K562 (cell line): ENCODE results near the gene MT1A. TPM values are rescaled to one million over a fixed set of nuclear protein-coding genes. Genes with fewer than 3 reads are reported as not detected.
A peak's percentile ranks its signal among the peaks of the same experiment; 100 is the strongest.

ENCODE experiments used
- ATAC-seq: fragments of 200-7000 bp; cut with Tn5 transposase; 3 replicates; pipeline ENCODE4 v1.9.1; 2020; ENCODE audit warnings: moderate library complexity
- BruUV-seq: library from RNA; stranded (reverse); fragments of 400-500 nt; replicated peaks from 2 replicates; lab custom pipeline; 2021; lab: Mats Ljungman, UMichigan
- CTCF ChIA-PET: fragments of 300-600 bp; formaldehyde crosslinking; extraction: SDS; loops from one replicate; lab custom pipeline; 2021; ENCODE audit warnings: low intra/inter-chr PET ratio; lab: Yijun Ruan, JAX
- POLR2A ChIA-PET: fragments of 300-600, 350-650 bp; sonication (Branson Sonifier 250); formaldehyde crosslinking; extraction: SDS; loops from one replicate; lab custom pipeline; 2021; ENCODE audit warnings: antibody characterized with exemption, inconsistent platforms; lab: Yijun Ruan, JAX
- DNase-seq, 4 experiments: peaks; one replicate each; pipeline versions ENCODE4 v3.0.0 to v3.0.0-alpha.2; 2011 to 2018; ENCODE audit warnings: low spot score in 3 of 4, mixed read lengths in 3 of 4; ENCODE audit errors: extremely low read depth in 1 of 4
- FAIRE-seq: peaks from 2 replicates; lab custom pipeline; 2011; peaks lifted over from hg19 to GRCh38; lab: Jason Lieb, UNC
- H2AFZ ChIP-seq: 2 replicates; pipeline ENCODE4 v1.6.0; 2011; ENCODE audit warnings: low read depth, low read length, control low read depth, inconsistent platforms
- H3K27ac ChIP-seq: fragments of 200-600 bp; 3 replicates; pipeline ENCODE4 v1.8.0; 2011; ENCODE audit warnings: low read depth, mild to moderate bottlenecking, control low read depth, inconsistent platforms, low read length, moderate library complexity, mixed read lengths; ENCODE audit errors: extremely low read depth
- H3K27me3 ChIP-seq, 2 experiments: fragments of 300-600 bp in 1 of 2; 2 replicates in 1 of 2; 3 replicates in 1 of 2; pipeline versions ENCODE4 v1.6.0 to v1.8.0; 2011; ENCODE audit warnings: inconsistent platforms in 2 of 2, low read length in 2 of 2, mild to moderate bottlenecking in 1 of 2, mixed read lengths in 1 of 2, moderate library complexity in 1 of 2; ENCODE audit not compliant: control insufficient read depth in 2 of 2, insufficient read depth in 2 of 2
- H3K36me3 ChIP-seq: fragments of 300-600 bp; 3 replicates; pipeline ENCODE4 v1.8.0; 2011; ENCODE audit warnings: mild to moderate bottlenecking, low read length, inconsistent platforms; ENCODE audit not compliant: control insufficient read depth, insufficient read depth
- H3K4me1 ChIP-seq, 2 experiments: fragments of 200-600 bp in 1 of 2; replicated peaks in 1 of 2; 2 replicates in 1 of 2; 3 replicates in 1 of 2; pipeline versions ENCODE4 v1.5.1 to v1.8.0; 2011; ENCODE audit warnings: inconsistent platforms in 2 of 2, low read length in 2 of 2, mild to moderate bottlenecking in 1 of 2, mixed read lengths in 1 of 2, moderate library complexity in 1 of 2; ENCODE audit not compliant: control insufficient read depth in 2 of 2, insufficient read depth in 2 of 2
- H3K4me2 ChIP-seq: 2 replicates; pipeline ENCODE4 v1.6.1; 2011; ENCODE audit warnings: low read length, control low read depth, inconsistent platforms, mixed read lengths; ENCODE audit not compliant: insufficient read depth
- H3K4me3 ChIP-seq: fragments of 200-600 bp; sonication (generic), shearing (Covaris generic); 2 replicates; pipeline ENCODE4 v1.5.1; 2016; ENCODE audit warnings: control low read depth, inconsistent platforms
- H3K79me2 ChIP-seq: fragments of 200-600 bp; 3 replicates; pipeline ENCODE4 v1.8.0; 2011; ENCODE audit warnings: low read length, inconsistent platforms; ENCODE audit not compliant: control insufficient read depth, insufficient read depth
- H3K9ac ChIP-seq, 2 experiments: 2 replicates each; pipeline versions ENCODE4 v1.6.0 to v1.6.1; 2011; ENCODE audit warnings: low read depth in 2 of 2, low read length in 2 of 2, control low read depth in 1 of 2, inconsistent platforms in 1 of 2, mild to moderate bottlenecking in 1 of 2, mixed read lengths in 1 of 2; ENCODE audit not compliant: insufficient read depth in 1 of 2
- H3K9me1 ChIP-seq: one replicate; pipeline ENCODE4 v1.6.0; 2011; ENCODE audit warnings: inconsistent platforms, mild to moderate bottlenecking, low read length, moderate library complexity; ENCODE audit not compliant: control insufficient read depth, insufficient read depth
- H3K9me3 ChIP-seq: replicated peaks from 2 replicates; pipeline ENCODE4 v1.5.1; 2011; ENCODE audit warnings: low read depth, low read length, inconsistent platforms; ENCODE audit not compliant: control insufficient read depth, insufficient read depth
- H4K20me1 ChIP-seq: replicated peaks from 2 replicates; pipeline ENCODE4 v1.6.1; 2011; ENCODE audit warnings: low read length, inconsistent platforms, mixed read lengths; ENCODE audit not compliant: control insufficient read depth, insufficient read depth
- ARID1B ChIP-seq: fragments of 450-650 bp; IDR thresholded peaks from 2 replicates; pipeline ENCODE4 v1.6.1; 2016; ENCODE audit warnings: antibody characterized with exemption, mild to moderate bottlenecking, inconsistent platforms
- ELF1 ChIP-seq: fragments of 200-800 bp; sonication (Bioruptor generic); IDR thresholded peaks from 2 replicates; pipeline ENCODE4 v1.6.1; 2016; ENCODE audit warnings: missing genetic modification characterization, missing compliant biosample characterization
- EP400 ChIP-seq: fragments of 450-650 bp; IDR thresholded peaks from 2 replicates; pipeline ENCODE4 v1.6.1; 2017; ENCODE audit warnings: antibody characterized with exemption, mild to moderate bottlenecking, moderate library complexity
- ETV5 ChIP-seq: sonication (generic); formaldehyde crosslinking; IDR thresholded peaks from 2 replicates; pipeline ENCODE4 v1.4.0; 2020; ENCODE audit warnings: low read depth, mild to moderate bottlenecking, missing genetic modification reagents
- EZH2 ChIP-seq: IDR thresholded peaks from 2 replicates; pipeline ENCODE4 v1.6.1; 2012; ENCODE audit warnings: low read depth, mild to moderate bottlenecking, inconsistent platforms, low read length, borderline replicate concordance
- HDAC1 ChIP-seq, 2 experiments: fragments of 450-650 bp; IDR thresholded peaks; 2 replicates each; pipeline ENCODE4 v1.6.1; 2016 to 2017; ENCODE audit warnings: inconsistent platforms in 1 of 2, mild to moderate bottlenecking in 1 of 2, moderate library complexity in 1 of 2
- MECOM ChIP-seq: fragments of 250-450 bp; sonication (Bioruptor Pico); IDR thresholded peaks from 2 replicates; pipeline ENCODE4 v1.8.0; 2022; ENCODE audit warnings: inconsistent platforms
- MYBL2 ChIP-seq, 2 experiments: fragments of 450-650 bp in 1 of 2; sonication (generic) in 1 of 2; formaldehyde crosslinking in 1 of 2; IDR thresholded peaks; 2 replicates each; pipeline versions ENCODE4 v1.6.1 to v1.8.1; 2017 to 2022; ENCODE audit warnings: borderline replicate concordance in 1 of 2, inconsistent platforms in 1 of 2, low read depth in 1 of 2, mild to moderate bottlenecking in 1 of 2, missing genetic modification reagents in 1 of 2, moderate library complexity in 1 of 2
- MYC ChIP-seq, 2 experiments: fragments of 250-450 bp in 1 of 2; sonication (Bioruptor Pico) in 1 of 2; IDR thresholded peaks; 2 replicates each; pipeline versions ENCODE4 v1.5.1 to v1.6.1; 2012 to 2021; ENCODE audit warnings: low read depth in 2 of 2, borderline replicate concordance in 1 of 2, improper control_type of control experiment in 1 of 2, low read length in 1 of 2, mild to moderate bottlenecking in 1 of 2, moderate library complexity in 1 of 2
- NFIX ChIP-seq: fragments of 250-450 bp; sonication (Bioruptor Pico); IDR thresholded peaks from 2 replicates; pipeline ENCODE4 v1.4.0; 2020; ENCODE audit warnings: low read depth, mild to moderate bottlenecking, moderate library complexity
- NRF1 ChIP-seq, 2 experiments: fragments of 450-650 bp; IDR thresholded peaks in 1 of 2; conservative IDR thresholded peaks in 1 of 2; 2 replicates each; pipeline ENCODE4 v1.6.1; 2014; ENCODE audit warnings: mild to moderate bottlenecking in 2 of 2
- SMARCC2 ChIP-seq: fragments of 450-650 bp; IDR thresholded peaks from 2 replicates; pipeline ENCODE4 v1.6.1; 2017; ENCODE audit warnings: antibody characterized with exemption, moderate library complexity, mild to moderate bottlenecking, low read depth
- SMC3 ChIP-seq: conservative IDR thresholded peaks from 2 replicates; pipeline ENCODE4 v1.6.1; 2011; ENCODE audit warnings: low read depth, low read length, improper control_type of control experiment; ENCODE audit not compliant: insufficient read depth
- ZEB2 ChIP-seq: fragments of 450-650 bp; IDR thresholded peaks from 2 replicates; pipeline ENCODE4 v1.6.1; 2016
- ZFP1 ChIP-seq: fragments of 450-650 bp; formaldehyde crosslinking; IDR thresholded peaks from 2 replicates; pipeline ENCODE4 v1.4.0; 2020; ENCODE audit warnings: mild to moderate bottlenecking, mixed read lengths
- ZNF76 ChIP-seq: fragments of 250-450 bp; sonication (Bioruptor Pico); IDR thresholded peaks from 2 replicates; pipeline ENCODE4 v1.4.0; 2020; ENCODE audit warnings: mild to moderate bottlenecking, moderate library complexity, borderline replicate concordance
- WGBS: fragments of 100-300 bp; shearing (Covaris generic); methylation state at CpG from one replicate; pipeline ENCODE4 v1.1.6; 2016; ENCODE audit warnings: low coverage, mixed read lengths; ENCODE audit not compliant: insufficient coverage; ENCODE audit errors: missing lambda C conversion rate; 5-methylcytosine and 5-hydroxymethylcytosine counted together
- in situ Hi-C: fragments of 300-500 bp; cut with MboI; formaldehyde crosslinking; loops from 4 replicates; pipeline ENCODE4 v1.15.0; 2018; ENCODE audit warnings: inconsistent platforms, mixed read lengths
- intact Hi-C: fragments of 100-400 bp; cut with micrococcal nuclease; formaldehyde crosslinking; loops from 2 replicates; pipeline ENCODE4 v1.14.2; 2022
- polyA plus RNA-seq, 8 experiments: library from polyadenylated mRNA; depleted of rRNA in 4 of 8; stranded (reverse) in 5 of 8; unstranded in 3 of 8; fragments of >200 nt; fragmentation: Nextera tagmentation in 2 of 8; fragmentation: Illumina TruSeq in 1 of 8; extraction: Ambion mirVana in 2 of 8; extraction: Trizol in 1 of 8; gene quantifications; 2 replicates each; pipeline versions ENCODE4 v1.2.1 to v1.2.3, GENCODE V29; 2011 to 2014; ENCODE audit warnings: inconsistent platforms in 1 of 8, missing spikeins in 1 of 8
- total RNA-seq, 7 experiments: library from RNA; depleted of rRNA in 6 of 7; stranded (reverse); fragments of >200 nt in 6 of 7; fragmentation: Illumina TruSeq in 2 of 7; extraction: Trizol in 2 of 7; gene quantifications; 2 replicates each; pipeline versions ENCODE4 v1.2.1 to v1.2.3, GENCODE V29; 2011 to 2021; ENCODE audit warnings: low replicate concordance in 1 of 7
- TF ChIP-seq, protein P1 (sequence below): fragments of 450-650 bp; IDR thresholded peaks from 2 replicates; pipeline ENCODE4 v1.6.1; 2014; ENCODE audit warnings: low read depth, mild to moderate bottlenecking, moderate library complexity, borderline replicate concordance
- TF ChIP-seq, protein P2 (sequence below): fragments of 450-650 bp; IDR thresholded peaks from 2 replicates; pipeline ENCODE4 v1.6.1; 2016; ENCODE audit warnings: antibody characterized with exemption
- TF ChIP-seq, protein P3 (sequence below): fragments of 450-650 bp; formaldehyde crosslinking; IDR thresholded peaks from 2 replicates; pipeline ENCODE4 v1.4.0; 2020; ENCODE audit warnings: mild to moderate bottlenecking, moderate library complexity

MT1A gene
- total and polyA plus RNA-seq, 9 of the 15 experiments (the other 6 are each of a cell fraction or from before 2014, with no cell fraction given) = 0.23 TPM; not detected in 8

DNA sequence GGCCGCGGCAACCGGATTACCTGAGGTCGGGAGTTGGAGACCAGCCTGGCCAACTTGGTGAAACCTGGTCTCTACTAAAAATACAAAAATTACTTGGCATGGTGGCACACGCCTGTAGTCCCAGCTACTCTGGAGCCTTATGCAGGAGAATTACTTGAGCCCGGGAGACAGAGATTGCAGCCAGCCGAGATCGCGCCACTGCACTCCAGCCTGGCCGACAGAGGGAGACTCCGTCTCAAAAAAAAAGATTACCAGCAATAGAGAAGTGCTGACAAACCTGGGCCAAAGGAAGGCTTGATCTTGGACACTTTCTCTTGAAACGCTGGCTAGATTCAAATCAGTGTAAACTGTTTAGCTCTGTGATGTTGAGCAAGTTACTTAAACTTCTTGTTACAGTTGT lies 35.5 kb downstream of the MT1A start:
- POLR2A ChIA-PET = no interaction called here
- in situ Hi-C loops = no loop called here
- H2AFZ ChIP-seq = no peak overlapping the region
- peaks cover 0 to 11% of the 10 kb centered on the region in 2 experiments; a peak in 1 of 5 replicates for H3K4me1 ChIP-seq
- no peaks in the 10 kb centered on the region for H3K9me3 ChIP-seq
- H3K9ac ChIP-seq = no peak overlapping the region
- FAIRE-seq (peak; percentile 32), DNase-seq (peak in 1 of 4 experiments; percentile 51), ATAC-seq (peak; percentile 87)
- no peak overlapping the region for H3K27ac ChIP-seq
- H3K79me2 ChIP-seq = no peaks in the 10 kb centered on the region
- BruUV-seq = no TSS peak
- intact Hi-C loops = loop anchor here (1.0 kb wide), 1 partner anchor 28 kb away; no protein-coding TSS in a partner anchor
- no peak overlapping the region for H3K4me2 ChIP-seq
- CTCF ChIA-PET = interaction anchor here (0.8 to 1.9 kb wide), 4 partner anchors 28 to 160 kb away, joined by 3 to 17 read pairs (median 8); no protein-coding TSS in a partner anchor
- WGBS = 24% methylated on average over 12 of the region's 12 CpGs
- peaks cover 33 to 54% of the 10 kb centered on the region in 2 experiments for H3K27me3 ChIP-seq
- no peaks in the 10 kb centered on the region for H3K36me3 ChIP-seq
- H3K4me3 ChIP-seq = no peak overlapping the region
- H4K20me1 ChIP-seq = peaks cover 7% of the 10 kb centered on the region; the same call in 1 of the 2 replicates
- H3K9me1 ChIP-seq = no peaks in the 10 kb centered on the region
- no peak for TF ChIP-seq ARID1B
- no peak for TF ChIP-seq ELF1 (tag)
- TF ChIP-seq MYC (IDR thresholded peaks at IDR 0.05; ENCODE audit: low read depth, low read length) = no peak
- TF ChIP-seq MYC (CRISPR knock-in tag; IDR thresholded peaks at IDR 0.05; ENCODE audit: borderline replicate concordance, low read depth) = no peak
- no peak for TF ChIP-seq ZFP1
- TF ChIP-seq MYBL2 (IDR thresholded peaks at IDR 0.05; ENCODE audit: low read depth) = no peak
- no peak for TF ChIP-seq MYBL2 (CRISPR knock-in tag; IDR thresholded peaks at IDR 0.05; ENCODE audit: borderline replicate concordance)
- TF ChIP-seq ZEB2 = no peak
- no peak for TF ChIP-seq NRF1 (conservative IDR thresholded peaks at IDR 0.05 in 1 of 2, IDR thresholded peaks at IDR 0.05 in 1 of 2)
- no peak for TF ChIP-seq MECOM (CRISPR knock-in tag)
- TF ChIP-seq, protein P1, sequence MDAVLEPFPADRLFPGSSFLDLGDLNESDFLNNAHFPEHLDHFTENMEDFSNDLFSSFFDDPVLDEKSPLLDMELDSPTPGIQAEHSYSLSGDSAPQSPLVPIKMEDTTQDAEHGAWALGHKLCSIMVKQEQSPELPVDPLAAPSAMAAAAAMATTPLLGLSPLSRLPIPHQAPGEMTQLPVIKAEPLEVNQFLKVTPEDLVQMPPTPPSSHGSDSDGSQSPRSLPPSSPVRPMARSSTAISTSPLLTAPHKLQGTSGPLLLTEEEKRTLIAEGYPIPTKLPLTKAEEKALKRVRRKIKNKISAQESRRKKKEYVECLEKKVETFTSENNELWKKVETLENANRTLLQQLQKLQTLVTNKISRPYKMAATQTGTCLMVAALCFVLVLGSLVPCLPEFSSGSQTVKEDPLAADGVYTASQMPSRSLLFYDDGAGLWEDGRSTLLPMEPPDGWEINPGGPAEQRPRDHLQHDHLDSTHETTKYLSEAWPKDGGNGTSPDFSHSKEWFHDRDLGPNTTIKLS = no peak
- no peak for TF ChIP-seq SMARCC2
- peak; percentile 68 for TF ChIP-seq SMC3
- TF ChIP-seq, protein P2, sequence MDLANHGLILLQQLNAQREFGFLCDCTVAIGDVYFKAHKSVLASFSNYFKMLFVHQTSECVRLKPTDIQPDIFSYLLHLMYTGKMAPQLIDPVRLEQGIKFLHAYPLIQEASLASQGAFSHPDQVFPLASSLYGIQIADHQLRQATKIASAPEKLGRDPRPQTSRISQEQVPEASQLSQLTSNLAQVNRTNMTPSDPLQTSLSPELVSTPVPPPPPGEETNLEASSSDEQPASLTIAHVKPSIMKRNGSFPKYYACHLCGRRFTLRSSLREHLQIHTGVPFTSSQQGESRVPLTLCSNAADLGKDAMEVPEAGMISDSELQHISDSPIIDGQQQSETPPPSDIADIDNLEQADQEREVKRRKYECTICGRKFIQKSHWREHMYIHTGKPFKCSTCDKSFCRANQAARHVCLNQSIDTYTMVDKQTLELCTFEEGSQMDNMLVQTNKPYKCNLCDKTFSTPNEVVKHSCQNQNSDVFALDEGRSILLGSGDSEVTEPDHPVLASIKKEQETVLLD = no peak
- no peak for TF ChIP-seq EP400
- no peak for TF ChIP-seq EZH2
- TF ChIP-seq HDAC1 (IDR thresholded peaks at IDR 0.05) = no peak
- no peak for TF ChIP-seq ETV5 (CRISPR knock-in tag)
- no peak for TF ChIP-seq ZNF76
- TF ChIP-seq NFIX = no peak
- TF ChIP-seq, protein P3, sequence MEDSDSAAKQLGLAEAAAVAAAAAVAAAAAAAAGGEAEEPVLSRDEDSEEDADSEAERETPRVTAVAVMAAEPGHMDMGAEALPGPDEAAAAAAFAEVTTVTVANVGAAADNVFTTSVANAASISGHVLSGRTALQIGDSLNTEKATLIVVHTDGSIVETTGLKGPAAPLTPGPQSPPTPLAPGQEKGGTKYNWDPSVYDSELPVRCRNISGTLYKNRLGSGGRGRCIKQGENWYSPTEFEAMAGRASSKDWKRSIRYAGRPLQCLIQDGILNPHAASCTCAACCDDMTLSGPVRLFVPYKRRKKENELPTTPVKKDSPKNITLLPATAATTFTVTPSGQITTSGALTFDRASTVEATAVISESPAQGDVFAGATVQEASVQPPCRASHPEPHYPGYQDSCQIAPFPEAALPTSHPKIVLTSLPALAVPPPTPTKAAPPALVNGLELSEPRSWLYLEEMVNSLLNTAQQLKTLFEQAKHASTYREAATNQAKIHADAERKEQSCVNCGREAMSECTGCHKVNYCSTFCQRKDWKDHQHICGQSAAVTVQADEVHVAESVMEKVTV (CRISPR knock-in tag) = peak; percentile 34; the same call in 1 of the 2 replicates
